ENCODE measurements around the gene FAM209A.

The FAM209A gene

DNA sequence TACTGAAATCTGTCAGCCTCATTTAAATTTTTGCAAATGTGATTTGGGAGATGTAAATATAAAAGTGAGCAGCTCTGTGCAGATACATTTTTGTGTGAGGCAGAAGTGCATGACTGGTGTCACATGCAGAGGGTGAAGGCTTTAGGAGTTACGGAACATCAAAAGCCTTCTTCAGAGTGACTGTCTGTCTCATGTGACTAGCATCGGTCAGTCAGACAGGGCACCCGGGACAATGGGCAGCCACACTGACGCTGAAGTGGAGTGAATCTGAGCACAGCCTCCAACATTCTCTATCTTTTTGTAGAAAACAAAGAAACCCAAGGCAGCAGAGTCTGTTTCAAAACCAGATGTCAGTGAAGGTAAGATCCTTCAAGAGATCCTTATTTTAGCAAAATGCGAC is 7.9 kb upstream of the FAM209A start:
- H3K9me2 ChIP-seq (replicated peaks; ENCODE audit: insufficient read depth, low read length), result no peaks in the 10 kb centered on the region
- no peak overlapping the region for H3K9ac ChIP-seq (ENCODE audit: low read length)
- no peaks in the 10 kb centered on the region for H3K4me1 ChIP-seq (ENCODE audit: low read length)
- H3K4me3 ChIP-seq (ENCODE audit: low read length), result no peak overlapping the region
- H4K20me1 ChIP-seq (ENCODE audit: insufficient read depth, low read length), result no peaks in the 10 kb centered on the region
- no peak for TF ChIP-seq EZH2 (optimal IDR thresholded peaks at IDR 0.05; ENCODE audit: low read depth, low read length)
- no peak for TF ChIP-seq EZH2phosphoT487 (IDR thresholded peaks at IDR 0.05; ENCODE audit: low read length)
- no peak for TF ChIP-seq CTCF (IDR thresholded peaks at IDR 0.05; ENCODE audit: low read length)
- H3K27me3 ChIP-seq (replicated peaks; ENCODE audit: insufficient read depth, low read length), result no peaks in the 10 kb centered on the region
- H3K27ac ChIP-seq (ENCODE audit: low read length), result no peak overlapping the region
- H3K9me3 ChIP-seq (replicated peaks; ENCODE audit: insufficient read depth, low read length), result no peaks in the 10 kb centered on the region
- H2AFZ ChIP-seq (ENCODE audit: low read length), result no peak overlapping the region
- peaks cover 4% of the 10 kb centered on the region; the same call in 1 of the 2 replicates for H3K36me3 ChIP-seq (replicated peaks; ENCODE audit: insufficient read depth, low read length)
- no peak overlapping the region for H3K4me2 ChIP-seq (ENCODE audit: low read depth, low read length)
- H3F3A ChIP-seq (ENCODE audit: insufficient read depth, low read length), result no peaks in the 10 kb centered on the region
- no peaks in the 10 kb centered on the region for H3K79me2 ChIP-seq (ENCODE audit: low read length)
- no peak for DNase-seq

DNA sequence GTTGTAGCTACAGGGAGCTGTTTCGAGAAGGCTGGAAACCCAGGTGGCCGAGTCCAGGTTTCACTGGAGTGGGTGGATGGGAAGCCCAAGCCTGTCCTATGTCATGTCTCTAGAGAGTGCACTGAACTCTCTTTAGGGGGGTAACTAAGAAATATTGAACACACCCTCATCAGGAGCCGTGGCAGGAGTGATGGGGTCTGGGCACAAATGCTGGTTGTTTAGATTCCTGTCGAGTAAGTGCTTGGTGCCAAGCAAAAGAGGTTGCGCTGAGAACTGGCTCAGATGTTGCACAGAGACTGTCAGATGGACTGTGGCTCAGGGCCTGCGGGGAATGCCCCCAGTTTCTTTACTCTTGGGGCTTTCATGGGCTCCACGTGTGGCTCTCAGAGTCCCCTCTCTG is 7.3 kb upstream of the FAM209A start:
- H3K4me2 ChIP-seq (ENCODE audit: low read depth, low read length), result no peak overlapping the region
- no peak overlapping the region for H3K4me3 ChIP-seq (ENCODE audit: low read length)
- no peak for DNase-seq
- no peaks in the 10 kb centered on the region for H4K20me1 ChIP-seq (ENCODE audit: insufficient read depth, low read length)
- no peaks in the 10 kb centered on the region for H3K9me2 ChIP-seq (replicated peaks; ENCODE audit: insufficient read depth, low read length)
- H3K9ac ChIP-seq (ENCODE audit: low read length), result no peak overlapping the region
- H3K9me3 ChIP-seq (replicated peaks; ENCODE audit: insufficient read depth, low read length), result no peaks in the 10 kb centered on the region
- no peaks in the 10 kb centered on the region for H3K79me2 ChIP-seq (ENCODE audit: low read length)
- no peak overlapping the region for H2AFZ ChIP-seq (ENCODE audit: low read length)
- TF ChIP-seq CTCF (IDR thresholded peaks at IDR 0.05; ENCODE audit: low read length) (no peak), EZH2phosphoT487 (IDR thresholded peaks at IDR 0.05; ENCODE audit: low read length) (no peak)
- no peaks in the 10 kb centered on the region for H3K4me1 ChIP-seq (ENCODE audit: low read length)
- H3F3A ChIP-seq (ENCODE audit: insufficient read depth, low read length), result no peaks in the 10 kb centered on the region
- peaks cover 4% of the 10 kb centered on the region; the same call in 1 of the 2 replicates for H3K36me3 ChIP-seq (replicated peaks; ENCODE audit: insufficient read depth, low read length)
- H3K27me3 ChIP-seq (replicated peaks; ENCODE audit: insufficient read depth, low read length), result no peaks in the 10 kb centered on the region
- H3K27ac ChIP-seq (ENCODE audit: low read length), result no peak overlapping the region

DNA sequence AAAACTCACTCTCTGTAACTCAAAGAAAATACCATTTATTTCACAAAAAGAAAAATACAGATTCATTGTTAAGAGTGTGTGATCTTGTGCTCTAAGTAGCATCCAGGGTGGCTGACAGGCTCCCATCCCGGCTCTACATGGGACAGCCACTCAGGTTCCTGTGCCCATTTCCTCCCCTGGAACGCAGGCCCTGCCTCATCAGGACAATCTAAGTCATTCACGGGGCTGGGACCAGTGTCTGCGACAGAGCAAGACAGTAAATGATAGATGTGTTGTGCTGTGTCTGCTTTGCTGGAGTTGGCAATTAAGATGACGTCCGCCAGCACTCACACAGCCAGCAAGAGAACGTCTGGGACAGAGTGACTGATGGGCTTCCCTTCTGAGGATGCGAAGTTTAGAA is 6.9 kb upstream of the FAM209A start:
- Histone ChIP-seq H3K9ac (ENCODE audit: low read length) (no peak overlapping the region), H3F3A (ENCODE audit: insufficient read depth, low read length) (no peaks in the 10 kb centered on the region), H3K9me3 (replicated peaks; ENCODE audit: insufficient read depth, low read length) (no peaks in the 10 kb centered on the region), H3K4me3 (ENCODE audit: low read length) (no peak overlapping the region), H2AFZ (ENCODE audit: low read length) (no peak overlapping the region), H3K27ac (ENCODE audit: low read length) (no peak overlapping the region), H4K20me1 (ENCODE audit: insufficient read depth, low read length) (no peaks in the 10 kb centered on the region), H3K9me2 (replicated peaks; ENCODE audit: insufficient read depth, low read length) (no peaks in the 10 kb centered on the region), H3K36me3 (replicated peaks; ENCODE audit: insufficient read depth, low read length) (peaks cover 4% of the 10 kb centered on the region; the same call in 1 of the 2 replicates), H3K4me2 (ENCODE audit: low read depth, low read length) (no peak overlapping the region), H3K27me3 (replicated peaks; ENCODE audit: insufficient read depth, low read length) (no peaks in the 10 kb centered on the region), H3K79me2 (ENCODE audit: low read length) (no peaks in the 10 kb centered on the region), H3K4me1 (ENCODE audit: low read length) (no peaks in the 10 kb centered on the region)
- DNase-seq, result no peak
- no peak for TF ChIP-seq EZH2phosphoT487 (IDR thresholded peaks at IDR 0.05; ENCODE audit: low read length)
- TF ChIP-seq EZH2 (optimal IDR thresholded peaks at IDR 0.05; ENCODE audit: low read depth, low read length), result no peak

DNA sequence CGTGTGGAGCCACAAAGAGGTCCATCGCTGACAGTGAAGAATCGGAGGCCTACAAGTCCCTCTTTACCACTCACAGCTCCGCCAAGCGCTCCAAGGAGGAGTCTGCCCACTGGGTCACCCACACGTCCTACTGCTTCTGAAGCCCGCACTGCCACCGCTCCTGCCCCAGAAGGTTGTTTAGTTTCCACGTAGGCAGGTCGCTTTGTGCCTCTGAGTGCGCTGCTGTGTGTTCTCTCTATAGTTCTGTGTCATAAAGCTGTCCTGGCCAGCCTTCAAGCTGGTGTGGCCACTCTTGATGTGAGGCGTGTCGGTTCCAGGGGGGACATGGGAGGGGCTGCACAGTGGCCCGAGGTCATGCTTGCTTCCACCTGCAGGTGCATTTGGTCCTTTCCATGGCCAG is 6.4 kb upstream of the FAM209A start:
- Histone ChIP-seq H3K36me3 (replicated peaks; ENCODE audit: insufficient read depth, low read length) (peaks cover 4% of the 10 kb centered on the region; the same call in 1 of the 2 replicates), H3K9me2 (replicated peaks; ENCODE audit: insufficient read depth, low read length) (no peaks in the 10 kb centered on the region), H3K79me2 (ENCODE audit: low read length) (no peaks in the 10 kb centered on the region)

More for the DNA sequence above, 6.4 kb upstream of the FAM209A start:
- Histone ChIP-seq H3K4me3 (ENCODE audit: low read length) (no peak overlapping the region), H3K4me1 (ENCODE audit: low read length) (no peaks in the 10 kb centered on the region), H3K4me2 (ENCODE audit: low read depth, low read length) (no peak overlapping the region), H2AFZ (ENCODE audit: low read length) (no peak overlapping the region), H3K27me3 (replicated peaks; ENCODE audit: insufficient read depth, low read length) (no peaks in the 10 kb centered on the region), H3K9ac (ENCODE audit: low read length) (no peak overlapping the region), H3F3A (ENCODE audit: insufficient read depth, low read length) (no peaks in the 10 kb centered on the region), H4K20me1 (ENCODE audit: insufficient read depth, low read length) (no peaks in the 10 kb centered on the region), H3K9me3 (replicated peaks; ENCODE audit: insufficient read depth, low read length) (no peaks in the 10 kb centered on the region), H3K27ac (ENCODE audit: low read length) (no peak overlapping the region)
- TF ChIP-seq EZH2 (optimal IDR thresholded peaks at IDR 0.05; ENCODE audit: low read depth, low read length) (no peak), EZH2phosphoT487 (IDR thresholded peaks at IDR 0.05; ENCODE audit: low read length) (no peak), CTCF (IDR thresholded peaks at IDR 0.05; ENCODE audit: low read length) (no peak)
- no peak for DNase-seq
